Loucy (cell line): Measurements from ENCODE around the gene BTBD9.

Experiments
- EZH2phosphoT487 ChIP-seq: fragments of 200-600 bp; IDR thresholded peaks from 2 replicates; pipeline ENCODE4 v1.6.1; 2018; ENCODE audit warnings: antibody characterized with exemption, mild to moderate bottlenecking, moderate library complexity, borderline replicate concordance
- TF ChIP-seq, protein P1 (sequence below): fragments of 200-600 bp; sonication (generic); conservative IDR thresholded peaks from 2 replicates; pipeline ENCODE4 v1.5.1; 2014; ENCODE audit warnings: mild to moderate bottlenecking, antibody characterized with exemption, low read length

DNA sequence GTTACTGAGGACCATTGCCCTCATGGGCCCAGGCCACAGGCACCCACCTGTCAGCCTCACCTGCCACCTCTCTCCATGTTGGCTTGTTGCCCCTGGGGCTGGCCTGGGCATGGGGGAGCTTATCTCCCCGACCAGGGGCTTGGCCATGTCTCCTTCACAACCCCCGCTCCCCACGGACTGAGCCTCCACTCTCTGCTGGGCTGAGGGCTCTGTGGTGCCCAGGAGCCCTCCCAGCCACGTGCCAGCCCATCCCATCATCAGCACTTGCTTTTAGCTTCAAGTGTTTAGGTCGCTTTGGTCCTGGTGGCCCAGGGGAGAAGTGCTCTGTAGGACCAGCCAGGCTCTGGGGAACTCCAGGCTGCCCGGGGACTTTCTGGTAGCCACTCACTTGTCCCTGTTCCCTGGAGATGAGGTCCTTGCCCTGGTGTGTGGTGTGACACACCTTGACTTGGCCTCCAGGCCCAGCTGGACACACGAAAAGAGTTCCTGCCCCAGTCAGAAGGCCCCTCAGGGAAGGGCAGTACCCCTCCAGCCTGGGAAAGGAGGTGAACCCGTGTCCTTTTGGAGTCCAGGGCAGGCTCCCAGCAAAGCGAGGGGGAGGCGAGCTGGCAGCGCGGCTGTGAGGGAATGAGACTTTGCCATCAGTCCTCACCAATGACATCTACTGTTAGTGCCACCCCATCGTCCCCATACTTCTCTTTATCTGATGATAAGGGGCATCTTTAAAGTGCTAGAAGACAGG lies 467.6 kb downstream of the BTBD9 start:
- TF ChIP-seq, protein P1, sequence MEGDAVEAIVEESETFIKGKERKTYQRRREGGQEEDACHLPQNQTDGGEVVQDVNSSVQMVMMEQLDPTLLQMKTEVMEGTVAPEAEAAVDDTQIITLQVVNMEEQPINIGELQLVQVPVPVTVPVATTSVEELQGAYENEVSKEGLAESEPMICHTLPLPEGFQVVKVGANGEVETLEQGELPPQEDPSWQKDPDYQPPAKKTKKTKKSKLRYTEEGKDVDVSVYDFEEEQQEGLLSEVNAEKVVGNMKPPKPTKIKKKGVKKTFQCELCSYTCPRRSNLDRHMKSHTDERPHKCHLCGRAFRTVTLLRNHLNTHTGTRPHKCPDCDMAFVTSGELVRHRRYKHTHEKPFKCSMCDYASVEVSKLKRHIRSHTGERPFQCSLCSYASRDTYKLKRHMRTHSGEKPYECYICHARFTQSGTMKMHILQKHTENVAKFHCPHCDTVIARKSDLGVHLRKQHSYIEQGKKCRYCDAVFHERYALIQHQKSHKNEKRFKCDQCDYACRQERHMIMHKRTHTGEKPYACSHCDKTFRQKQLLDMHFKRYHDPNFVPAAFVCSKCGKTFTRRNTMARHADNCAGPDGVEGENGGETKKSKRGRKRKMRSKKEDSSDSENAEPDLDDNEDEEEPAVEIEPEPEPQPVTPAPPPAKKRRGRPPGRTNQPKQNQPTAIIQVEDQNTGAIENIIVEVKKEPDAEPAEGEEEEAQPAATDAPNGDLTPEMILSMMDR = no peak
- TF ChIP-seq EZH2phosphoT487 = no peak
